Progenitor cell of endocrine pancreas (in vitro differentiated cells): Measurements from ENCODE around the gene MINAR1. TPM values are rescaled to one million over a fixed set of nuclear protein-coding genes. Genes with fewer than 3 reads are reported as not detected.

Experiments used
- DNase-seq: peaks from one replicate; pipeline ENCODE4 v3.0.0; 2021; ENCODE audit warnings: low spot score; ENCODE audit not compliant: unreplicated experiment
- H3K27ac Mint-ChIP-seq: 2 replicates; pipeline ENCODE4 v1.8.0; 2021; ENCODE audit warnings: mild to moderate bottlenecking, moderate library complexity, mixed read lengths
- H3K27me3 Mint-ChIP-seq: 2 replicates; pipeline ENCODE4 v1.8.0; 2021; ENCODE audit warnings: mixed read lengths
- H3K36me3 Mint-ChIP-seq: 2 replicates; pipeline ENCODE4 v1.8.0; 2022; ENCODE audit warnings: mixed read lengths; ENCODE audit not compliant: insufficient read depth
- H3K4me1 Mint-ChIP-seq: 2 replicates; pipeline ENCODE4 v1.8.0; 2021; ENCODE audit warnings: low read depth, mixed read lengths
- H3K4me3 Mint-ChIP-seq: 2 replicates; pipeline ENCODE4 v1.8.0; 2021; ENCODE audit warnings: low read depth, mild to moderate bottlenecking, moderate library complexity, mixed read lengths
- H3K9me3 Mint-ChIP-seq: 2 replicates; pipeline ENCODE4 v1.8.0; 2021; ENCODE audit warnings: low read depth, mixed read lengths
- CTCF ChIP-seq: fragments of 200-600 bp; sonication (generic); IDR thresholded peaks from one replicate; pipeline ENCODE4 v1.5.0; 2021; ENCODE audit warnings: antibody characterized with exemption, mild to moderate bottlenecking; ENCODE audit not compliant: unreplicated experiment
- total RNA-seq: library from RNA; stranded (reverse); gene quantifications from 2 replicates; pipeline ENCODE4 v1.2.1, GENCODE V29; 2021

The MINAR1 gene
- total RNA-seq, 1 donor from 2014 or later = 1.8 TPM

DNA sequence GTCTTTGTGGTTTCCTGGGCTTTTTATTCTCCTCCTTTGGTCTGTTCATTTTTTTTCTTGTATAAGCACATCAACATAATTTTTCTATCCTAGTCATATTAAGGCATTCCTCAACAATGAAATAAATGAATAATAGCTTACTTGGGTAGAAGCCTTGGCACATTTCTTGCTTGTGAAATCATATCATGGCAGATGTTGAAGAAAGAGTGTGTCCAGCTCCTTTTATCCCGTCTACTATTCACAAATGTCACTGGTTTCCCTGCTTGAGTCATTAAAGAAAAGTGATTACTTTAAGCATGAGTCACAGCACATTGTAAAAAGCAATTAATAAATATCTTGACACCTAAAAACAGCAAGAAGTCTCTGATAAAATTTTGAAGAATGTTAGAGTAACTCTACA is 42.1 kb downstream of the MINAR1 start:
- Mint-ChIP-seq H3K27ac (no peak overlapping the region), H3K27me3 (no peaks in the 10 kb centered on the region), H3K9me3 (no peaks in the 10 kb centered on the region), H3K4me3 (no peak overlapping the region), H3K36me3 (no peaks in the 10 kb centered on the region), H3K4me1 (peaks cover 4% of the 10 kb centered on the region)
- TF ChIP-seq CTCF = no peak
- no peak for DNase-seq

- no peaks in the 10 kb centered on the region for H3K36me3 Mint-ChIP-seq
These were observed 43.2 kb downstream of the MINAR1 start for GRCh38 chr15:79475306-79475705.

GRCh38 chr15:79478108-79478507 is 46.0 kb downstream of the MINAR1 start:
- H3K4me1 Mint-ChIP-seq = peaks cover 4% of the 10 kb centered on the region
- no peak overlapping the region for H3K4me3 Mint-ChIP-seq
- TF ChIP-seq CTCF = no peak
- no peaks in the 10 kb centered on the region for H3K36me3 Mint-ChIP-seq
- H3K27me3 Mint-ChIP-seq = no peaks in the 10 kb centered on the region
- no peak for DNase-seq
- H3K9me3 Mint-ChIP-seq = peaks cover 4% of the 10 kb centered on the region
- H3K27ac Mint-ChIP-seq = no peak overlapping the region

More at GRCh38 chr15:79475306-79475705, 43.2 kb downstream of the MINAR1 start:
- Mint-ChIP-seq H3K9me3 (no peaks in the 10 kb centered on the region), H3K27ac (no peak overlapping the region), H3K4me3 (no peak overlapping the region), H3K27me3 (no peaks in the 10 kb centered on the region), H3K4me1 (peaks cover 4% of the 10 kb centered on the region)
- no peak for DNase-seq
- no peak for TF ChIP-seq CTCF

- Mint-ChIP-seq H3K4me3 (no peak overlapping the region), H3K9me3 (peaks cover 8% of the 10 kb centered on the region), H3K4me1 (no peaks in the 10 kb centered on the region), H3K27ac (no peak overlapping the region), H3K36me3 (no peaks in the 10 kb centered on the region), H3K27me3 (no peaks in the 10 kb centered on the region)
- no peak for DNase-seq
- TF ChIP-seq CTCF = no peak
These were observed 47.5 kb downstream of the MINAR1 start for GRCh38 chr15:79479616-79480015.

- Mint-ChIP-seq H3K4me3 (no peak overlapping the region), H3K36me3 (no peaks in the 10 kb centered on the region), H3K4me1 (no peaks in the 10 kb centered on the region), H3K27ac (no peak overlapping the region), H3K9me3 (peaks cover 8% of the 10 kb centered on the region), H3K27me3 (no peaks in the 10 kb centered on the region)
- DNase-seq = no peak
- TF ChIP-seq CTCF = no peak
These were observed 49.7 kb downstream of the MINAR1 start for GRCh38 chr15:79481793-79482192.

Other genes with a start within 250 kb of the MINAR1 start
- not detected in 2 replicates for gene ANKRD34C, start 149.6 kb upstream of the MINAR1 start, total RNA-seq
- 49.3 and 53.8 TPM in 2 replicates for gene TMED3, start 121.2 kb upstream of the MINAR1 start, total RNA-seq